Neuronal stem cell (in vitro differentiated cells): Measurements from ENCODE around the gene FAAP100.

ENCODE experiments used
- DNase-seq: peaks from one replicate; pipeline ENCODE4 v3.0.0-alpha.2; 2013; ENCODE audit warnings: low spot score
- H2AFZ ChIP-seq: one replicate; pipeline ENCODE4 v1.6.1; 2013; ENCODE audit warnings: mild to moderate bottlenecking, low read length, inconsistent platforms
- H2AK5ac ChIP-seq: 2 replicates; pipeline ENCODE4 v1.6.1; 2013; ENCODE audit warnings: low read depth, mild to moderate bottlenecking, inconsistent platforms, low read length, moderate library complexity, mixed read lengths
- H2BK120ac ChIP-seq: 2 replicates; pipeline ENCODE4 v1.6.1; 2013; ENCODE audit warnings: low read depth, mild to moderate bottlenecking, inconsistent platforms, low read length, moderate library complexity, mixed read lengths
- H2BK12ac ChIP-seq: one replicate; pipeline ENCODE4 v1.6.1; 2013; ENCODE audit warnings: low read length, inconsistent platforms
- H2BK15ac ChIP-seq: 2 replicates; pipeline ENCODE4 v1.6.1; 2013; ENCODE audit warnings: mild to moderate bottlenecking, low read length, inconsistent platforms, mixed read lengths
- H2BK5ac ChIP-seq: one replicate; pipeline ENCODE4 v1.6.1; 2013; ENCODE audit warnings: inconsistent platforms, mild to moderate bottlenecking, low read length, moderate library complexity
- H3K14ac ChIP-seq: one replicate; pipeline ENCODE4 v1.6.1; 2013; ENCODE audit warnings: low read length, inconsistent platforms
- H3K18ac ChIP-seq: 2 replicates; pipeline ENCODE4 v1.6.1; 2013; ENCODE audit warnings: low read length, inconsistent platforms
- H3K23ac ChIP-seq: 2 replicates; pipeline ENCODE4 v1.6.1; 2013; ENCODE audit warnings: low read depth, mild to moderate bottlenecking, mixed read lengths, low read length, inconsistent platforms; ENCODE audit not compliant: poor library complexity
- H3K27ac ChIP-seq: replicated peaks from 3 replicates; pipeline ENCODE4 v1.5.1; 2013; ENCODE audit warnings: low read length, inconsistent platforms
- H3K27me3 ChIP-seq, 3 experiments: 2 replicates each; pipeline ENCODE4 v1.6.1; 2013; ENCODE audit warnings: low read length in 3 of 3, mild to moderate bottlenecking in 2 of 3, inconsistent platforms in 1 of 3, low read depth in 1 of 3, mixed read lengths in 1 of 3, moderate library complexity in 1 of 3; ENCODE audit not compliant: control insufficient read depth in 3 of 3, insufficient read depth in 3 of 3
- H3K36me3 ChIP-seq, 2 donors: replicated peaks in 1 of 2; 2 replicates each; pipeline ENCODE4 v1.6.1; 2013; ENCODE audit warnings: low read length in 2 of 2; ENCODE audit not compliant: control insufficient read depth in 2 of 2, insufficient read depth in 2 of 2
- H3K4ac ChIP-seq: 2 replicates; pipeline ENCODE4 v1.6.1; 2013; ENCODE audit warnings: inconsistent platforms, mild to moderate bottlenecking, low read length, moderate library complexity
- H3K4me1 ChIP-seq, 2 donors: 1 replicate in 1 of 2; 2 replicates in 1 of 2; pipeline ENCODE4 v1.6.1; 2013; ENCODE audit warnings: low read length in 2 of 2, low read depth in 1 of 2; ENCODE audit not compliant: control insufficient read depth in 2 of 2, insufficient read depth in 1 of 2
- H3K4me2 ChIP-seq: one replicate; pipeline ENCODE4 v1.6.1; 2013; ENCODE audit warnings: mild to moderate bottlenecking, low read length, inconsistent platforms; ENCODE audit not compliant: insufficient read depth, poor library complexity, severe bottlenecking
- H3K4me3 ChIP-seq, 2 donors: 2 replicates each; pipeline ENCODE4 v1.5.1; 2013; ENCODE audit warnings: low read length in 2 of 2, mild to moderate bottlenecking in 2 of 2, inconsistent platforms in 1 of 2, moderate library complexity in 1 of 2
- H3K79me1 ChIP-seq: one replicate; pipeline ENCODE4 v1.6.1; 2013; ENCODE audit warnings: low read depth, mild to moderate bottlenecking, inconsistent platforms, low read length, moderate library complexity
- H3K9ac ChIP-seq: one replicate; pipeline ENCODE4 v1.6.1; 2013; ENCODE audit warnings: mild to moderate bottlenecking, low read depth, low read length, inconsistent platforms; ENCODE audit not compliant: poor library complexity
- H3K9me3 ChIP-seq, 2 donors: replicated peaks in 1 of 2; 2 replicates each; pipeline versions ENCODE3 to v1.6.1; 2013; ENCODE audit warnings: low read length in 2 of 2, mild to moderate bottlenecking in 2 of 2, inconsistent platforms in 1 of 2, low read depth in 1 of 2, mixed read lengths in 1 of 2, moderate library complexity in 1 of 2; ENCODE audit not compliant: control insufficient read depth in 2 of 2, insufficient read depth in 1 of 2
- H4K8ac ChIP-seq: one replicate; pipeline ENCODE4 v1.6.1; 2013; ENCODE audit warnings: low read depth, mild to moderate bottlenecking, inconsistent platforms, low read length, moderate library complexity
- H4K91ac ChIP-seq: one replicate; pipeline ENCODE4 v1.6.1; 2013; ENCODE audit warnings: low read length, low read depth, mild to moderate bottlenecking, inconsistent platforms; ENCODE audit not compliant: poor library complexity
- WGBS, 2 donors: extraction: QIAGEN DNeasy Blood & Tissue Kit; methylation state at CpG; one replicate each; pipeline ENCODE4 v1.1.7; 2013; ENCODE audit warnings: missing lambda C conversion rate in 2 of 2, mixed read lengths in 1 of 2; ENCODE audit not compliant: insufficient read length in 2 of 2, insufficient replicate concordance in 1 of 2; ENCODE audit errors: extremely low coverage in 2 of 2; 5-methylcytosine and 5-hydroxymethylcytosine counted together

FAAP100 gene

DNA sequence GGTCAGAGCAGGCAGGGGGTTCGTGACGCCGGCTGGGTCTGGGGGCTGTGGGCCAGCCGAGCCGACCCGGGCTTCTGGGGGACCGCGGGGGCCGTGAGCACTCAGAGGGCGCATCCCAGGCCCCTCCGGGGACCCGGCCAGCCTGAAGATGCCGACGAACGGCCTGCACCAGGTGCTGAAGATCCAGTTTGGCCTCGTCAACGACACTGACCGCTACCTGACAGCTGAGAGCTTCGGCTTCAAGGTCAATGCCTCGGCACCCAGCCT, 23.8 kb downstream of the FAAP100 start:
- WGBS, 2 donors: no CpG with 5 or more reads among the region's 20 CpGs
- Histone ChIP-seq H3K14ac (peak overlapping the region; percentile 97), H2AK5ac (peak overlapping the region; percentile 95)

DNA sequence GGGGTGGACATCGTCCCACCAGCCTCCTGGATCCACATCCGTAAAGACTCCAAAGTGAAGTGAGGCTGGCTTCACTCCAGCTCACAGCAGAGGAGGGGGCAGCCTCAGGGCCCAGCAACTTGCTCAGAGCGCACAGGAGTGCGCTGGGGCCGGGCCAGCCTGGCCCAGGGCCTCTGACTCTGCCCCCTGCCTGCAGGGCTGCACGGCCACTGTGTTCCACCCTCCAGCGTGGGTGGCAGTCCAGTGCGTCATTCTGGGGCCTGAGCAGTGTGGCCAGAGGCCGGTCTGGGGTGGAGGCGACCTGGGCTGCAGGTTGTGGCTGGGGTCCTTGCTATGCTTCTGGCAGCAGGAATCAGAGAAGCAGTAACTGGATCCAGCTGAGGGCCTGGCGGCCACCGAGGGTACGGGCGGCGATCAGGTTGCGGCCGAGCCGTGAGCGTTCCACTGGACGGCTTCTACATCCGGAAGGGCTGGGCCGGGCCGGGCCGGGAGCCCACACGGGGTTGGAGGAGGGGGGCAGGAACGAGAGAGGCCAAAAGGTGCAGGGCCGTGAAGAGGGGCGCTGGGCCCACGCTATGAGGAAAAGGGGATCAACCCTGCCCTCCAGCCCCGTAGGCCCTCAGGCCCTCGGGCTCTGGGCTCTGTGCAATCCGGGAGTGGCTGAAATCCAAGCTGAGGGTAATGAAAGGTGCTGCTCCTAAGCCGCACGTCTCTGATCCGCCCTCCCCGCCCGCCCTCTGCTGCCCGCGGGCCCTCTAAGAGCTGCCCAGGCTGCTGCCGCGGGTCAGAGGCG, 24.4 kb downstream of the FAAP100 start, which contains the start of gene FSCN2:
TSS of gene FSCN2 (plus strand) at position 787 of the 793 bp plus-strand sequence. CDS start 155 bp downstream, outside the sequence.
- DNase-seq: no peak
- Histone ChIP-seq H3K9me3 (peaks cover 0 to 6% of the 10 kb centered on the region in 2 donors), H3K4me3 (no peak within 1 kb of the TSS), H2BK15ac (peak within 1 kb of the TSS; percentile 71), H4K91ac (peak within 1 kb of the TSS; percentile 56), H2BK120ac (peak within 1 kb of the TSS; percentile 81), H3K4me1 (peaks cover 10 to 23% of the 10 kb centered on the region in 2 donors), H2BK12ac (peak within 1 kb of the TSS; percentile 58), H3K27me3 (peaks cover 0 to 15% (median 6%) of the 10 kb centered on the region in 3 experiments), H2AK5ac (peak within 1 kb of the TSS; percentile 97), H3K36me3 (no peaks in the 10 kb centered on the region), H3K4me2 (no peak within 1 kb of the TSS), H4K8ac (peak within 1 kb of the TSS; percentile 43), H3K27ac (no peak within 1 kb of the TSS), H3K79me1 (peaks cover 7% of the 10 kb centered on the region), H2AFZ (peak within 1 kb of the TSS; percentile 60), H3K23ac (peak within 1 kb of the TSS; percentile 91), H3K4ac (peak within 1 kb of the TSS; percentile 37), H2BK5ac (peak within 1 kb of the TSS; percentile 60), H3K9ac (peak within 1 kb of the TSS; percentile 60), H3K18ac (peak within 1 kb of the TSS; percentile 80), H3K14ac (peak within 1 kb of the TSS; percentile 97)
- no CpG with 5 or more reads among the region's 42 CpGs for WGBS, 2 donors

More for the DNA sequence above, 23.8 kb downstream of the FAAP100 start:
- Histone ChIP-seq H2BK5ac (no peak overlapping the region), H2BK120ac (no peak overlapping the region), H4K91ac (no peak overlapping the region), H3K4me2 (no peak overlapping the region), H2BK15ac (no peak overlapping the region), H3K36me3 (no peaks in the 10 kb centered on the region), H2AFZ (no peak overlapping the region), H3K23ac (peak overlapping the region; percentile 91), H3K4me1 (peaks cover 7 to 18% of the 10 kb centered on the region in 2 donors), H3K9me3 (peaks cover 0 to 6% of the 10 kb centered on the region in 2 donors), H3K27me3 (peaks cover 0 to 15% (median 6%) of the 10 kb centered on the region in 3 experiments), H4K8ac (no peak overlapping the region), H3K9ac (peak overlapping the region; percentile 30), H3K4me3 (no peak overlapping the region), H3K27ac (no peak overlapping the region), H2BK12ac (peak overlapping the region; percentile 58), H3K4ac (no peak overlapping the region), H3K79me1 (peaks cover 7% of the 10 kb centered on the region), H3K18ac (peak overlapping the region; percentile 3)
- DNase-seq: no peak

DNA sequence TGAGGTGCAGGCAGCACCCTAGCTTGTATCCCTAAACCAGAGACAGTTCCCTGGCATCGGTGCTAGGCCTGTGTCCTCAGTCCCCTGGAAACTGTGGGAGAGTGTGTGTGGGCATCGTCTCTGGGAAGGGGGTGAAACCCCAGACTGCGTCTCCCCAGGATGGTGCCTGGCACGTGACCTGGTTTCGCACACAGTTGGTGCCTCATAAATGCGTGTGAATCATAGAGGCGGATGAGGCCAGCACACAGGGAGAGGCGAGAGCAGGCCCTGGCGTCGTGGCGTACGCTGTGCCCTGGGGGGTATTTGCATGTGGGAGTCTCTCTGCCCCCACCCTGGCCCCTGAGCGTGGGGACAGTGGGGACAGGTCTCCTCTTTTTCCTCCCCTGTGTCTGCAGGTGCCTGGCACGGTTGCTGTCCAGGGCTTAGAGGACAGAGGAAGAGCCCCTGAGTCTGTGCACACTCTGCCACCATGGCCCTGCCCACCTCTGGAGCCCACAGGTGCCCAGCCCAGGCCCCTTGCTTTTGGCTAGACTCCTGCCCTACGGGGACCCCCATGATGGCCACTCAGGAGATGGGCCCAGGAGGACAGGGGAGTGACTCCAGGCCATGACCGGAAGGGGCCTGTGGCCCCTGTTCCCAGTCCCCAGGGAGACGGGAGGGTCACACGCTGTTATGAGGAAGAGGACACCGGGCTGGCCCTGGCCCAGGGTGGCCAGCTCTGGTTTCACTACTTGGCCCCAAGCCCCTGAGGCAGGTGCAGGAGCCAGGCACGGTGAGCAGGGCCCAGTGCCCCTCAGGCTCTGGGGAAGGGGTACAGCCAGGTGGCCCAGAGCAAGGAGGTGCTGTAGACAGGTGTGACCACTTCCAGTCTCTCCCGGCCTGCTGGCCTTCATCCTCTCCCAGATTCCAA, 25.2 kb downstream of the FAAP100 start:
- peak overlapping the region; percentile 56 for H3K14ac ChIP-seq
- no peak overlapping the region for H3K4me2 ChIP-seq
- peaks cover 7% of the 10 kb centered on the region for H3K79me1 ChIP-seq
- no peak overlapping the region for H4K8ac ChIP-seq
- H3K9ac ChIP-seq: peak overlapping the region; percentile 72
- peak overlapping the region; percentile 81 for H2BK120ac ChIP-seq
- peak overlapping the region; percentile 60 for H2AFZ ChIP-seq
- no peaks in the 10 kb centered on the region for H3K36me3 ChIP-seq
- DNase-seq: no peak
- WGBS, 2 donors: no CpG with 5 or more reads among the region's 21 CpGs
- H4K91ac ChIP-seq: no peak overlapping the region
- no peak overlapping the region for H3K4me3 ChIP-seq
- H3K18ac ChIP-seq: peak overlapping the region; percentile 59
- peak overlapping the region; percentile 75 for H2BK12ac ChIP-seq
- H3K4me1 ChIP-seq: peaks cover 10 to 25% of the 10 kb centered on the region in 2 donors
- peak overlapping the region; percentile 97 for H2AK5ac ChIP-seq
- H3K4ac ChIP-seq: peak overlapping the region; percentile 37
- H2BK15ac ChIP-seq: peak overlapping the region; percentile 58
- H2BK5ac ChIP-seq: peak overlapping the region; percentile 39
- H3K23ac ChIP-seq: peak overlapping the region; percentile 89
- H3K9me3 ChIP-seq: peaks cover 0 to 4% of the 10 kb centered on the region in 2 donors
- H3K27me3 ChIP-seq: peaks cover 0 to 15% (median 9%) of the 10 kb centered on the region in 3 experiments
- H3K27ac ChIP-seq: no peak overlapping the region

DNA sequence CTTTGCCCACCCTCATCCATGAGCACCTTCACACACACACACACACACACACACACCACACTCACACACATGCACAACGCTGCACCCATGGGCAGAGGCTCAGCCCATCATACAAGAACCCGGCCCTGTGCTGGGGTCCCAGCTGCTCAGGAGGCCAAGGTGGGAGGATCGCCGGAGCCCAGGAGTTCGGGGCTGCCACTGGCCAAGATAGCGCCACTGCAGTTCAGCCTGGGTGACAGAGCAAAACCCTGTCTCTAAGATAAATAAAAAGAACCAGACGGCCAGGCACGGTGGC, 27.3 kb downstream of the FAAP100 start:
- no peaks in the 10 kb centered on the region for H3K9me3 ChIP-seq
- peaks cover under 1 to 19% (median 15%) of the 10 kb centered on the region in 3 experiments for H3K27me3 ChIP-seq
- no peak overlapping the region for H3K18ac ChIP-seq
- peak overlapping the region; percentile 55 for H3K23ac ChIP-seq
- no peak overlapping the region for H3K9ac ChIP-seq
- DNase-seq: no peak
- no peak overlapping the region for H4K8ac ChIP-seq
- peak overlapping the region; percentile 99 for H2BK12ac ChIP-seq
- H2AK5ac ChIP-seq: no peak overlapping the region
- no peak overlapping the region for H2BK5ac ChIP-seq
- no CpG with 5 or more reads among the region's 8 CpGs for WGBS, 2 donors
- no peak overlapping the region for H3K4ac ChIP-seq
- no peak overlapping the region for H2BK15ac ChIP-seq
- H4K91ac ChIP-seq: no peak overlapping the region
- H3K4me2 ChIP-seq: no peak overlapping the region
- peaks cover 7% of the 10 kb centered on the region for H3K79me1 ChIP-seq
- H3K14ac ChIP-seq: no peak overlapping the region
- H2AFZ ChIP-seq: no peak overlapping the region
- no peak overlapping the region for H2BK120ac ChIP-seq
- H3K36me3 ChIP-seq: no peaks in the 10 kb centered on the region
- no peak overlapping the region for H3K27ac ChIP-seq
- peaks cover 10 to 25% of the 10 kb centered on the region in 2 donors for H3K4me1 ChIP-seq
- no peak overlapping the region for H3K4me3 ChIP-seq
